GM23248 (cell line): Measurements from ENCODE around the gene C2orf81.

Experiments used
- EZH2 ChIP-seq: fragments of 200-600 bp; sonication (generic); IDR thresholded peaks from 2 replicates; pipeline ENCODE4 v1.6.1; 2018; ENCODE audit warnings: antibody characterized with exemption, mild to moderate bottlenecking; ENCODE audit not compliant: insufficient read depth, poor library complexity, severe bottlenecking
- EZH2phosphoT487 ChIP-seq: fragments of 200-600 bp; sonication (generic); IDR thresholded peaks from 2 replicates; pipeline ENCODE4 v1.6.1; 2018; ENCODE audit warnings: antibody characterized with exemption, moderate library complexity, mild to moderate bottlenecking, low read depth; ENCODE audit not compliant: insufficient read depth

DNA sequence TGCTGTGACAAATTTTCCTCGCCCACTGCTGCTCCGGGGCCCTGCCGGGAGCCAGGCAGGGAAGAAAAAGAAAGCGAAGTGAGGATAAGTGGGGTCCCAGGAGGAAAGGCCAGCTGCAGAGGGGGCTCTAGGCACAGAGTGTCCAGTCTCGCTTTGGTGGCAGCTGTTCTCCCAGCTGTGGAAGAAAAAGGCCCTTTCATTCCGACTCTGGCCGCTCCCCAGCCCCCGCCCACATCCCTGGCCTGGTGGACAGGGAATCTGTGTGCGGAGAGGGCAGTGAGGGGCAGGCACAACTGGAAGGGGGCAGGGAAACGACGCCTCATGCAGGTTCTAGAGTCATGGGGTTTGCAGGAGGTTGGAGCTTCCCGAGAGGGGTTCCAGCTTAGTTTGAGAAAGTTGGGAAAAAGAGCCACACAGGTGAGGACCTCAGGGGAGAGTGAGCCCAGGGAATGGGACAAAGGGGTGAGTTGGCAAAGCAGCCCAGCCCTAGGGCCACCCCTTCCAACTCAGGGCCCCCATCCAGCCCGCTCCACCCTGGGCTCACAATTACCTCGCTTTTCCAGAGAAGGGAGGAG, 18.5 kb upstream of the C2orf81 start:
- no peak for TF ChIP-seq EZH2
- TF ChIP-seq EZH2phosphoT487 = no peak
